Sigmoid colon (tissue), 4 donors: ENCODE results near the gene FYN.

ENCODE experiments used
- EP300 ChIP-seq, 4 donors: sonication (generic); formaldehyde crosslinking; IDR thresholded peaks; one replicate each; pipeline ENCODE4 v1.6.1; 2017; ENCODE audit warnings: antibody characterized with exemption in 4 of 4
- POLR2A ChIP-seq, 2 donors: fragments of 450-650 bp; IDR thresholded peaks; one replicate each; pipeline ENCODE4 v1.6.1; 2016; ENCODE audit warnings: antibody characterized with exemption in 2 of 2, mild to moderate bottlenecking in 2 of 2, moderate library complexity in 2 of 2
- POLR2AphosphoS5 ChIP-seq, 4 donors: sonication (generic); formaldehyde crosslinking; IDR thresholded peaks; one replicate each; pipeline ENCODE4 v1.6.1; 2017; ENCODE audit warnings: antibody characterized with exemption in 4 of 4
- TF ChIP-seq, protein P1 (sequence below), 4 experiments: fragments of 450-650 bp in 3 of 4; fragments of 200-600 bp in 1 of 4; IDR thresholded peaks; one replicate each; pipeline ENCODE4 v1.5.1; 2016 to 2019; ENCODE audit warnings: antibody characterized with exemption in 4 of 4, mild to moderate bottlenecking in 3 of 4, moderate library complexity in 2 of 4

DNA sequence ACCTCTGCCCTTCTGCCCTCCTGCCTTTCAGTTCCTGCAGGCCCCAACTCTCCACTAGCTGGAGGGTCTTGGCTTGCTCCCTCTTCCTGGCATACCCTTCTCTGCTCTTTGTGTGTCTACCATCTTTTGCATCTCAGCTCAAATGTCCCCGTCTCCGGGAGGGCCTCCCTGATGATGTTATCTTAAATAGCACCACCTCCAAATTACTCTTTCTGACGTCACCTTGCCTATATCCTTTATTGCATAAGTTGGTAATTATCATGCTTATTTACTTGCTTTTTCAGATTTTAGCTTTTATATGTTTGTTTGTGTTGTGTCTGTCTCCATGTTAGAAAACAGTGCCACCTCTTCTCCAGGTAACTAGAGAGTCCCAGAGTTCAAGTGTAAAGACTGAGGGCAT, 36.0 kb upstream of the FYN start:
- TF ChIP-seq POLR2A (IDR thresholded peaks at IDR 0.05) (no peak), POLR2AphosphoS5 (IDR thresholded peaks at IDR 0.05) (no peak), EP300 (IDR thresholded peaks at IDR 0.05) (no peak)
- TF ChIP-seq, protein P1, sequence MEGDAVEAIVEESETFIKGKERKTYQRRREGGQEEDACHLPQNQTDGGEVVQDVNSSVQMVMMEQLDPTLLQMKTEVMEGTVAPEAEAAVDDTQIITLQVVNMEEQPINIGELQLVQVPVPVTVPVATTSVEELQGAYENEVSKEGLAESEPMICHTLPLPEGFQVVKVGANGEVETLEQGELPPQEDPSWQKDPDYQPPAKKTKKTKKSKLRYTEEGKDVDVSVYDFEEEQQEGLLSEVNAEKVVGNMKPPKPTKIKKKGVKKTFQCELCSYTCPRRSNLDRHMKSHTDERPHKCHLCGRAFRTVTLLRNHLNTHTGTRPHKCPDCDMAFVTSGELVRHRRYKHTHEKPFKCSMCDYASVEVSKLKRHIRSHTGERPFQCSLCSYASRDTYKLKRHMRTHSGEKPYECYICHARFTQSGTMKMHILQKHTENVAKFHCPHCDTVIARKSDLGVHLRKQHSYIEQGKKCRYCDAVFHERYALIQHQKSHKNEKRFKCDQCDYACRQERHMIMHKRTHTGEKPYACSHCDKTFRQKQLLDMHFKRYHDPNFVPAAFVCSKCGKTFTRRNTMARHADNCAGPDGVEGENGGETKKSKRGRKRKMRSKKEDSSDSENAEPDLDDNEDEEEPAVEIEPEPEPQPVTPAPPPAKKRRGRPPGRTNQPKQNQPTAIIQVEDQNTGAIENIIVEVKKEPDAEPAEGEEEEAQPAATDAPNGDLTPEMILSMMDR (IDR thresholded peaks at IDR 0.05) = no peak
